ENCODE data around the gene ABCB9.

Gene ABCB9

DNA sequence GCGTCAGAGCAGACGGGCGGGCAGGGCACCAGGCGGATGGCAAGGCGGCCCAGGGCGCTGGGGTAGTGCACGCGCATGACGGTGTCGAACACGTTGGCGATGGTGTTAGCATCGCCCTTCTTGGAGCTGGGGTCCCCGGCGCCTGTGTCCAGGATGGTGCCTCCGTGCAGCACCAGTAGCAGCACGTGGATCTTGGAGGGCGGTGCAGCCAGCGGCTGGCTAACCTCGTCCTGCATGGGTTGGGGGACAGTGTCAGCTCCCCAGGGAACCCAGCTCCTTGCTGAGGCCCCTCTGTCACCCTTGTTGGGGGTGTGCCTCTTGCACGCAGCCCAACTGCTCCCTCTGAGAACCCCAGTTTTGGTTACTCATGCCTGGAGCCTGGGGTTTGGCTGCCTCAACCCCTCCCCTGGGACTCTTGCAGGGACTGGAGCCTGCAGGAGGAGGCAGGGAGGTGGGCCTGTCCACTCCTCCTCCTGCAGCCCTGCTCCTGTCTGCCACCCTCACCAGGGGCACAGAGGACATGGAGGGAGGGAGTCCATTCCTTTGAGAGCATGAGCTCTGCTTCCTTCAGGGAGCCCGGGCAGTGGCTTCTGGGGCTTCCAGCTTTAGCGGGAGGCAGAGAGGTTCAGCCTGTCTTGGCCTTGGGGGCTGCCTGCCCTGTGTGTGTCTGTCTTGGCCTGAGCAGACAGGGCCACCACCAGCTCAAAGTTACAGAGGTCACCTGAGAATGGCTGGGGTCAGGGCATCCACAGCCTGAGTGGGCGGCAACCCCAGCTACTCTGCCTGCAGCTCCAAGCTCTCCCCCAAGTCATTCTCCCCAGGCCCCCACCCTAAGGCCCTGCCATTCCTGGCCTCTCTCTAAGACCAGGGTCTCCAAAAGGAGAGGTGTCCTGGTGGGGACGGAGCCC lies 31.3 kb upstream of the ABCB9 start:
- H3K9me3 Mint-ChIP-seq, result no peaks in the 10 kb centered on the region
- peaks cover 1% of the 10 kb centered on the region for H3K36me3 Mint-ChIP-seq
- H3K4me3 Mint-ChIP-seq, result no peak overlapping the region
- H3K27ac Mint-ChIP-seq, result no peak overlapping the region
- H3K27me3 Mint-ChIP-seq, result no peaks in the 10 kb centered on the region
- H3K4me1 Mint-ChIP-seq, result no peaks in the 10 kb centered on the region

- Mint-ChIP-seq H3K4me3 (no peak overlapping the region), H3K27me3 (no peaks in the 10 kb centered on the region), H3K4me1 (no peaks in the 10 kb centered on the region), H3K36me3 (peaks cover 2% of the 10 kb centered on the region), H3K27ac (peak overlapping the region; percentile 30), H3K9me3 (no peaks in the 10 kb centered on the region)
Observed at GRCh38 chr12:122996621-122997342, 30.5 kb upstream of the ABCB9 start.

DNA sequence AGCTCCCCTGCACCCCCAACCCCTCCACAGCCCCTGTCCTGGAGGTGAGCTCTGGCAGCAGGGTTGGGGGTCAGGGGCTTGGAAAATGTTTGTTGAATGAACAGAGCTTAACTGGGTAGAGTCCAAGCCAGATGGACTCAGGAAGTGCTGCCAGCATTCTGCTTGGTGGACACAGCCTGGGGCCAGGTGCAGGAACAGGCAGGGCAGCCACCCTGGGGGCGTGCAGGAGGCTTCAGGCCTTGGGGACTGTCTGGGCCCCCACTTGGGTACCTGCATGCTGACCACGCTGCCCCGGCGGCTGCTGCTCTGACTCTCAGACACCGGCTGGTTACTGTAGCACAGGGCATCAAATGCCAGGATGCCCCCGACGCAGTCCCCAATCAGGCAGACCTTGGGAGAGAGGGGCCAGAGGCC lies 29.9 kb upstream of the ABCB9 start:
- no peaks in the 10 kb centered on the region for H3K4me1 Mint-ChIP-seq
- H3K4me3 Mint-ChIP-seq, result no peak overlapping the region
- no peaks in the 10 kb centered on the region for H3K9me3 Mint-ChIP-seq
- no peak overlapping the region for H3K27ac Mint-ChIP-seq
- no peaks in the 10 kb centered on the region for H3K27me3 Mint-ChIP-seq
- peaks cover 2% of the 10 kb centered on the region for H3K36me3 Mint-ChIP-seq

- Mint-ChIP-seq H3K27ac (no peak overlapping the region), H3K4me3 (no peak overlapping the region), H3K27me3 (no peaks in the 10 kb centered on the region), H3K9me3 (no peaks in the 10 kb centered on the region), H3K4me1 (no peaks in the 10 kb centered on the region), H3K36me3 (peaks cover 2% of the 10 kb centered on the region)
Observed at GRCh38 chr12:122995503-122996187, 29.4 kb upstream of the ABCB9 start.

- Mint-ChIP-seq H3K36me3 (peaks cover 2% of the 10 kb centered on the region), H3K4me3 (no peak overlapping the region), H3K4me1 (no peaks in the 10 kb centered on the region)
Observed at GRCh38 chr12:122994781-122995502, 28.7 kb upstream of the ABCB9 start.

GRCh38 chr12:122994140-122994675 lies 27.9 kb upstream of the ABCB9 start:
- Mint-ChIP-seq H3K27me3 (no peaks in the 10 kb centered on the region), H3K4me1 (no peaks in the 10 kb centered on the region), H3K36me3 (peaks cover 2% of the 10 kb centered on the region), H3K9me3 (no peaks in the 10 kb centered on the region), H3K4me3 (no peak overlapping the region), H3K27ac (no peak overlapping the region)

More at GRCh38 chr12:122994781-122995502, 28.7 kb upstream of the ABCB9 start:
- no peaks in the 10 kb centered on the region for H3K27me3 Mint-ChIP-seq
- no peak overlapping the region for H3K27ac Mint-ChIP-seq
- no peaks in the 10 kb centered on the region for H3K9me3 Mint-ChIP-seq

- no peaks in the 10 kb centered on the region for H3K9me3 Mint-ChIP-seq
- H3K27me3 Mint-ChIP-seq, result no peaks in the 10 kb centered on the region
- H3K4me1 Mint-ChIP-seq, result no peaks in the 10 kb centered on the region
- no peak overlapping the region for H3K4me3 Mint-ChIP-seq
- no peak overlapping the region for H3K27ac Mint-ChIP-seq
- H3K36me3 Mint-ChIP-seq, result peaks cover 2% of the 10 kb centered on the region
Observed at GRCh38 chr12:122992386-122992785, 26.1 kb upstream of the ABCB9 start.

DNA sequence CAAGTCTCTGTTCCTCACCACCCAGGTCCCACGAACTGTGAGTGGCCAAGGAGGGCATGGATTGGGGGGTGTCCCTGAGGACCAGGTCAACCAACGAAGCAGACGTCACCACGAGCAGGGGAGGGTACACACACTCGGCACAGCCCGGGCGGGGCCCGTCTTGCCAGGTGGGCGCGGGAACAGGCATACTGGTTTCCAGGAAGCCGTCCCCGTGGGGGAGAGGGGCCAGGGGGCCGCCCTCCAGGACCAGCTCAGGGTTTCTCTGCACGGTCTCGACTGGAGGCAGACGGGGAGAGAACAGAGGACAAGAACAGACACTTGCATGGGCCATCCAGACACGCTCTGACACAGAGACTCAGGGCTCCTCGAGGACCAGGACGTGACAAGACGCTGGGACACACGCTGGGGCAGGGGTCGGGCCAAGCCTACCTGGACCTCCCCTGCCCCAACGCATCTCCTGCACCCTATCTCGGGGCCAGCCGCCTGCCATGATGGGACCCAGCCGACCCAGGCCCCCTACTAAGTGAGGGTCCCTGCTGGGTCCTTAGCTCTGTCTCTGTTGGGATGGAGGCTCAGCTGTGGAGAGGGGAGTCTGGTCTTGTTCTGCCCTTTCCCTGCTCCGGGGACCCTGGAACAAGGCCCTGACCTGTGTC lies 25.5 kb upstream of the ABCB9 start:
- Mint-ChIP-seq H3K4me1 (no peaks in the 10 kb centered on the region), H3K27me3 (no peaks in the 10 kb centered on the region), H3K9me3 (no peaks in the 10 kb centered on the region), H3K27ac (no peak overlapping the region), H3K4me3 (no peak overlapping the region), H3K36me3 (peaks cover 2% of the 10 kb centered on the region)

- Mint-ChIP-seq H3K9me3 (no peaks in the 10 kb centered on the region), H3K27me3 (no peaks in the 10 kb centered on the region), H3K4me3 (no peak overlapping the region), H3K36me3 (peaks cover 2% of the 10 kb centered on the region), H3K27ac (no peak overlapping the region), H3K4me1 (no peaks in the 10 kb centered on the region)
Observed at GRCh38 chr12:122990961-122991622, 24.8 kb upstream of the ABCB9 start.

DNA sequence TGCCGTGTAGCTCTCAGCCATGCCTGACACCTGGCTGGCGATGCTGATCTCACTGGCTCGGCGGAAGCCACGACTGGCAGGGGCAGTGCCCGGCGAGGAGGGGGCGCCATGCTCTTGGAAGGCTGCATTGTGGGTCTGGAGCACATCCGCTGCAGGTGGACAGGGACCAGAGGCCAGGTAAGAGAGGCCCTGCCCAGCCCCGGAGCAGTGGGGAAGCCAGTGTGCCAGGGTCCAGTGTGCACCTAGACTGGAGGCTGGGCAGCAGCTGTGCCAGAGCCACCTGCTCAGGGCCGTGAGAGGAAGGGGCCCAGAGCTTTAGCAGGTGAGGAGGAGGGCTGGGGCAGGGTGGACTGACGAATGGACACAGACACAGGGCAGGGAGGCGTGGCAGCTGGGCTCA lies 24.3 kb upstream of the ABCB9 start:
- H3K27me3 Mint-ChIP-seq, result no peaks in the 10 kb centered on the region
- H3K36me3 Mint-ChIP-seq, result peaks cover 2% of the 10 kb centered on the region
- H3K27ac Mint-ChIP-seq, result no peak overlapping the region
- no peaks in the 10 kb centered on the region for H3K9me3 Mint-ChIP-seq
- H3K4me3 Mint-ChIP-seq, result no peak overlapping the region
- no peaks in the 10 kb centered on the region for H3K4me1 Mint-ChIP-seq

GRCh38 chr12:122989874-122990419 lies 23.7 kb upstream of the ABCB9 start:
- Mint-ChIP-seq H3K36me3 (peaks cover 3% of the 10 kb centered on the region), H3K9me3 (no peaks in the 10 kb centered on the region), H3K4me1 (no peaks in the 10 kb centered on the region), H3K27ac (no peak overlapping the region), H3K27me3 (no peaks in the 10 kb centered on the region), H3K4me3 (no peak overlapping the region)

GRCh38 chr12:122989225-122989839 lies 23.1 kb upstream of the ABCB9 start:
- H3K4me1 Mint-ChIP-seq, result peaks cover 3% of the 10 kb centered on the region
- no peaks in the 10 kb centered on the region for H3K9me3 Mint-ChIP-seq
- no peak overlapping the region for H3K27ac Mint-ChIP-seq
- no peaks in the 10 kb centered on the region for H3K27me3 Mint-ChIP-seq
- no peak overlapping the region for H3K4me3 Mint-ChIP-seq
- H3K36me3 Mint-ChIP-seq, result peaks cover 3% of the 10 kb centered on the region

DNA sequence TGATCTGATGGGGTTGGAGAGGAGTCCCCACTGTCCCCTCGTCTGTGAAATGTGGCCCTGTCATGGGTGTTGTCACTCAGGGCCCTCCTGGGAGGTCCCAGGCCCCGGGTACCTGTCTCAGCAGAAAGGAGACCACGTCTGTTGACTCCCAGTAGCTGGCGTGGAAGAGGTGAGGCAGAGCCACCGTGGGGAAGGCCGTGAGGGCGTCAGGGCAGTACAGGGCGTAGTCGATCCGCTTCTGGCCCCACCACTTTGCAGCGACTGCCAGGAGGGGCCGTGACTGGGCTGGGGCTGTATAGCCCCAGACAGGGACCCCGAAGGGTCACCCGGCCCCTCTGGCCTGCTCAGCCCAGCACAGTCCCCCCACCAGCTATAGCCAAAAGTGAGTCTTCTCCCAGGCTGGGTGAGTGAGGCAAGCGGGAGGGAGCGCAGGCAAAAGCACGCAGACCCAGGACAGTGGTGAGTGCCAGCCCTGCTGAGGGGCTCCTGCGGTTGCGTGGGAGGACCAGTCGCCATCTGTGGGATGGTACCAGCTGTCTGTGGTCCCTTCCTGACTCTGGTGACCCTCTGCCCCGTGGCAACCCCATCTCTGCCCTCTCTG lies 22.4 kb upstream of the ABCB9 start:
- H3K4me1 Mint-ChIP-seq, result peaks cover 7% of the 10 kb centered on the region

More for the DNA sequence above, 22.4 kb upstream of the ABCB9 start:
- Mint-ChIP-seq H3K27me3 (no peaks in the 10 kb centered on the region), H3K9me3 (no peaks in the 10 kb centered on the region), H3K36me3 (peaks cover 3% of the 10 kb centered on the region), H3K4me3 (no peak overlapping the region), H3K27ac (no peak overlapping the region)
